A673 (cell line): ENCODE data around the gene SHISA3.

Source experiments
- CTCF ChIP-seq: fragments of 300-800, 200-600 bp; sonication (generic); conservative IDR thresholded peaks from 2 replicates; pipeline ENCODE4 v1.5.1; 2017; ENCODE audit warnings: low read depth, mild to moderate bottlenecking, antibody characterized with exemption, low read length, moderate library complexity, mixed read lengths
- EZH2 ChIP-seq: fragments of 200-600 bp; sonication (generic); IDR thresholded peaks from 2 replicates; pipeline ENCODE4 v1.6.1; 2017; ENCODE audit warnings: borderline replicate concordance, low read depth, mild to moderate bottlenecking, mixed read lengths, antibody characterized with exemption, low read length; ENCODE audit not compliant: poor library complexity, severe bottlenecking

- TF ChIP-seq CTCF (no peak), EZH2 (no peak)
Measured at GRCh38 chr4:42391981-42392380, 5.3 kb upstream of the SHISA3 start.
